ENCODE measurements around the gene STPG4. TPM values are rescaled to one million over a fixed set of nuclear protein-coding genes. Genes with fewer than 3 reads are reported as not detected.

Gene STPG4
- total RNA-seq, 3 donors from 2014 or later, result 0.32 TPM; not detected in 2

DNA sequence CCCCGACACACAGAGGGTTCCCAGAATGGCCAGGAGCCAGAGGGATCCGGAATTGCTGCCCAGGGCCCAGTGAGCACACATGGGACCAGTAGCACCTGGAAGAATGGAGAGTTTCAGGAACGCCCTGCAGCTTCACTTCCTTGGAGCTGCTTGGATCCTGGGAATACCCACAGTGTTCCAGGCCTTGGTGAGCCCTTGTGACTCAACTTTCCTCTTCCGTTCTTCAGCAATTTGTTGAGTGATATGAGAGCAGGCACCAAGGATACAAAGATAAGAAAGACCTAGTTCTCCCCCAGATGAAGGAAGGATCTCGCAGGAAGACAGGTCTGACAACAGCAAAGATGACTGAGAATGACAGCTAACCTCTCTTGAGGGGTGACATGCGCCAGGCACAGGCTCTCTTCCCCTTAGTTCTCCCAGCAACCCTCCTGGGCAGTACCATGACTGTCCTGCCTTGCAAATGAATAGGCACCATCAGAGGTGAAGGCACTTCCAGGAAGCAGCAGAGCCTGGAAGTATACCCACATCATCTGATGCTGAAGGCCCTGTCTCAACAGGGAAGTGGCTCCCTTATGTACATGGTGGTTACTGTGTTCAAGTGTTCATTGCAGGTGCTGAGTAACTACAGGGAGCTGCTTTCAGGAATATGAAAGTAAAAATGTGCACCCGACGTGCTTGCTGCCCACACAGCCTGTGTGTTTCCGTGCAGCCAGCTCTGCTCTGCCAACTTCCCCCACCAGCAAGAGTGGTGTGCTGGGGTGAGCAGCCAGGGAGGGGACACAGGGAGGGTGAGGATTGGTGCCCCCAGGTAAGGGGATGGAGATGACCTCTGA lies 116.2 kb downstream of the STPG4 start:
- peak overlapping the region; percentile 64 to 70 for H3K27ac ChIP-seq
- no peaks in the 10 kb centered on the region for H3K36me3 ChIP-seq
- H3K27me3 ChIP-seq, result no peaks in the 10 kb centered on the region
- H3K4me3 ChIP-seq, result no peak overlapping the region
- H3K4me1 ChIP-seq, result peaks cover 15 to 26% of the 10 kb centered on the region in 2 donors
- no peak for DNase-seq (ENCODE audit: low spot score in 2 of 2)
- intact Hi-C loops (cut with DNase I; ENCODE audit: low total_unique reads), result no loop called here
- no peaks in the 10 kb centered on the region for H3K9me3 ChIP-seq
- no peak for TF ChIP-seq POLR2AphosphoS5 (IDR thresholded peaks at IDR 0.05)
- no peak for TF ChIP-seq POLR2A (IDR thresholded peaks at IDR 0.05)
- TF ChIP-seq, protein P1, sequence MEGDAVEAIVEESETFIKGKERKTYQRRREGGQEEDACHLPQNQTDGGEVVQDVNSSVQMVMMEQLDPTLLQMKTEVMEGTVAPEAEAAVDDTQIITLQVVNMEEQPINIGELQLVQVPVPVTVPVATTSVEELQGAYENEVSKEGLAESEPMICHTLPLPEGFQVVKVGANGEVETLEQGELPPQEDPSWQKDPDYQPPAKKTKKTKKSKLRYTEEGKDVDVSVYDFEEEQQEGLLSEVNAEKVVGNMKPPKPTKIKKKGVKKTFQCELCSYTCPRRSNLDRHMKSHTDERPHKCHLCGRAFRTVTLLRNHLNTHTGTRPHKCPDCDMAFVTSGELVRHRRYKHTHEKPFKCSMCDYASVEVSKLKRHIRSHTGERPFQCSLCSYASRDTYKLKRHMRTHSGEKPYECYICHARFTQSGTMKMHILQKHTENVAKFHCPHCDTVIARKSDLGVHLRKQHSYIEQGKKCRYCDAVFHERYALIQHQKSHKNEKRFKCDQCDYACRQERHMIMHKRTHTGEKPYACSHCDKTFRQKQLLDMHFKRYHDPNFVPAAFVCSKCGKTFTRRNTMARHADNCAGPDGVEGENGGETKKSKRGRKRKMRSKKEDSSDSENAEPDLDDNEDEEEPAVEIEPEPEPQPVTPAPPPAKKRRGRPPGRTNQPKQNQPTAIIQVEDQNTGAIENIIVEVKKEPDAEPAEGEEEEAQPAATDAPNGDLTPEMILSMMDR (IDR thresholded peaks at IDR 0.05), result no peak

DNA sequence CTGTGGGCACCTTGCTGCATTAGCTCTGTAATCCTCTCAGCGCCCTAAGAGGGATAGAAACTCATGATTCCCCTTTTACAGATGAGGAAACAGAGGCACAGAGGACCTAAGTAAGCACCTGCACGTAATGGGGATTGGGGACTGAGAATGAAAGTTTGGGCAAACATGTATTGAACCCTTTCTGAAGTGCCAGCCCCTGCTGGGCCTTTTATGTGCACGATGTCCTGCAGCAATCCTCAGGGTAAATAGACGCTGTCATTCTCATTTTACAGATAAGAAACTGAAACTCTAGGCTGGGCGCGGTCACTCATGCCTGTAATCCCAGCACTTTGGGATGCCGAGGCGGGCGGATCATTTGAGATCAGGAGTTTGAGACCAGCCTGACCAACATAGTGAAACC lies 117.4 kb downstream of the STPG4 start:
- H3K4me3 ChIP-seq, result no peak overlapping the region
- no peaks in the 10 kb centered on the region for H3K9me3 ChIP-seq
- DNase-seq (ENCODE audit: low spot score in 2 of 2), result no peak
- H3K27me3 ChIP-seq, result no peaks in the 10 kb centered on the region
- intact Hi-C loops (cut with DNase I; ENCODE audit: low total_unique reads), result no loop called here
- TF ChIP-seq, protein P1 (IDR thresholded peaks at IDR 0.05), result no peak
- TF ChIP-seq POLR2AphosphoS5 (IDR thresholded peaks at IDR 0.05) (no peak), POLR2A (IDR thresholded peaks at IDR 0.05) (no peak)
- no peaks in the 10 kb centered on the region for H3K36me3 ChIP-seq
- H3K4me1 ChIP-seq, result peaks cover 16 to 23% of the 10 kb centered on the region in 2 donors
- peak overlapping the region in 1 of 2 donors; percentile 0 for H3K27ac ChIP-seq

Other genes with a start within 250 kb of the STPG4 start
- 10 to 100 TPM; 83.0 to 94.8 (median 89.8) TPM for gene MCFD2, start 239.5 kb downstream of the STPG4 start, total RNA-seq
- gene TTC7A, start 214.1 kb downstream of the STPG4 start, total RNA-seq, result 10 to 100 TPM; 26.9 to 32.8 (median 31.0) TPM
- 100 to 1,000 TPM; 383 to 747 (median 494) TPM for gene CALM2, start 21.2 kb upstream of the STPG4 start, total RNA-seq
- gene EPCAM, start 214.0 kb upstream of the STPG4 start, total RNA-seq, result 10 to 100 TPM in 2 of 3 donors, under 1 TPM in 1; 0.48 to 50.3 (median 39.3) TPM
- gene MSH2, start 247.8 kb upstream of the STPG4 start, total RNA-seq, result 10 to 100 TPM in 2 of 3 donors, 1 to 10 TPM in 1; 9.4 to 22.5 (median 16.4) TPM

Data from breast epithelium (tissue), 4 donors.